Endodermal cell (in vitro differentiated cells): ENCODE results near the gene CELF2. TPM values are rescaled to one million over a fixed set of nuclear protein-coding genes. Genes with fewer than 3 reads are reported as not detected.

Experiments used
- DNase-seq: peaks from one replicate; pipeline ENCODE4 v3.0.0-alpha.2; 2017
- H3K27ac ChIP-seq: 2 replicates; pipeline ENCODE4 v1.5.1; 2013; ENCODE audit warnings: mild to moderate bottlenecking, low read depth, low read length, moderate library complexity
- H3K27me3 ChIP-seq: 2 replicates; pipeline ENCODE4 v1.6.1; 2013; ENCODE audit warnings: mild to moderate bottlenecking, low read length, moderate library complexity; ENCODE audit not compliant: insufficient read depth, control insufficient read depth, poor library complexity, severe bottlenecking
- H3K36me3 ChIP-seq: 2 replicates; pipeline ENCODE4 v1.7.0; 2013; ENCODE audit warnings: mild to moderate bottlenecking, low read length, moderate library complexity; ENCODE audit not compliant: control insufficient read depth, insufficient read depth
- H3K4me1 ChIP-seq: one replicate; pipeline ENCODE4 v1.7.0; 2013; ENCODE audit warnings: low read length; ENCODE audit not compliant: control insufficient read depth, insufficient read depth
- H3K4me3 ChIP-seq: 2 replicates; pipeline ENCODE4 v1.5.1; 2013; ENCODE audit warnings: mild to moderate bottlenecking, low read length, moderate library complexity
- H3K9ac ChIP-seq: 2 replicates; pipeline ENCODE4 v1.6.1; 2013; ENCODE audit warnings: mild to moderate bottlenecking, low read length, moderate library complexity; ENCODE audit not compliant: poor library complexity, severe bottlenecking; ENCODE audit errors: extremely low read depth
- H3K9me3 ChIP-seq: 2 replicates; pipeline ENCODE4 v1.6.1; 2013; ENCODE audit warnings: mild to moderate bottlenecking, low read length, moderate library complexity; ENCODE audit not compliant: control insufficient read depth
- H3K27ac Mint-ChIP-seq: 2 replicates; pipeline ENCODE4 v1.8.0; 2020; ENCODE audit warnings: mixed read lengths
- H3K27me3 Mint-ChIP-seq: 2 replicates; pipeline ENCODE4 v1.8.0; 2021; ENCODE audit warnings: mild to moderate bottlenecking, mixed read lengths; ENCODE audit not compliant: insufficient read depth
- H3K36me3 Mint-ChIP-seq: 2 replicates; pipeline ENCODE4 v1.8.0; 2020; ENCODE audit warnings: low read depth, mixed read lengths
- H3K4me1 Mint-ChIP-seq: 2 replicates; pipeline ENCODE4 v1.8.0; 2020; ENCODE audit warnings: mixed read lengths
- H3K4me3 Mint-ChIP-seq: 2 replicates; pipeline ENCODE4 v1.8.0; 2020; ENCODE audit warnings: mild to moderate bottlenecking, moderate library complexity, mixed read lengths
- H3K9me3 Mint-ChIP-seq: 2 replicates; pipeline ENCODE4 v1.8.0; 2020; ENCODE audit warnings: mild to moderate bottlenecking, mixed read lengths
- WGBS, 2 experiments: methylation state at CpG; one replicate each; pipeline versions ENCODE4 v1.1.5 to v1.1.7; 2013; ENCODE audit warnings: missing lambda C conversion rate in 2 of 2, mixed read lengths in 1 of 2; ENCODE audit not compliant: insufficient coverage in 1 of 2, insufficient read length in 1 of 2; 5-methylcytosine and 5-hydroxymethylcytosine counted together
- total RNA-seq, 2 donors: library from RNA; stranded (reverse); fragmentation: NEBNext Ultra II Directional in 1 of 2; extraction: Animal tissue kit (Norgen Biotek cat#: 25700) in 1 of 2; gene quantifications; 2 replicates in 1 of 2; 3 replicates in 1 of 2; pipeline ENCODE4 v1.2.1, GENCODE V29; 2021
- TF ChIP-seq, protein P1 (sequence below): fragments of 200-600 bp; sonication (generic); conservative IDR thresholded peaks from 2 replicates; pipeline ENCODE4 v1.5.0; 2021; ENCODE audit warnings: antibody characterized with exemption, mild to moderate bottlenecking

Gene CELF2
- total RNA-seq, 2 donors from 2014 or later = 79.9 to 96.1 TPM

DNA sequence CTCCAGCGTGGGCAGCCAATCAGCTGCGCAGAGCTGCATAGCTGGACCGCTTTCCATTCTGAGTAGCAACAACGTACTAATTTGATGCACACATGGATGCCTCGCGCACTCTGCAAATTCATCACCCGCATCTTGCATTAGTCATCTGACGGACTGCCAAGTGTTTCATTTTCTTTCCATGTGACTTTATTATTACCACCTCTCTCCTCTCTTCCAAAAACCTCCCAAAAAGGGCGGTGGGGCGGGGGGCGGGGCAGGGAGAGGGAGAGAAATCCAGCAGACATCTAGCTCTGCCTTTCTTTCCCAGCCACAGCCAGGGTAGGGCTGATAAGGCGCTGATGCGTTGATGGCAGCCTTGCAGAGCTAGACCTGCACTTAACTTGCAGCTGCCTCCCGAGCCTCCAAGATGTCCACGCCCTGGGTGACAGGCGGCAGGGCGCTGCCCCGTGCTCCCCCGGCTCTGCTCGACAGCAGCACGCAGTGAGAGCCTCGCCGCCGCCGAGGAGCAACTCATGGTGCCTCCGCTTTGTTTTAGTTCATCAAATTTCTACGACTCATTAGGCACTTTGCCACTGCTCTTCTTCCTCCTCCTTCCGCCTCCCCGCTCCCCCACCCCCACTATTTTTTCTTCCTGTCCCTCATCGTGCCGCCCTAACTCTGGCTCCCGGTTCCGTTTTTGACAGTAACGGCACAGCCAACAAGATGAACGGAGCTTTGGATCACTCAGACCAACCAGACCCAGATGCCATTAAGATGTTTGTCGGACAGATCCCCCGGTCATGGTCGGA lies 147.3 kb downstream of the CELF2 start:
- peak; percentile 79 for DNase-seq
- TF ChIP-seq, protein P1, sequence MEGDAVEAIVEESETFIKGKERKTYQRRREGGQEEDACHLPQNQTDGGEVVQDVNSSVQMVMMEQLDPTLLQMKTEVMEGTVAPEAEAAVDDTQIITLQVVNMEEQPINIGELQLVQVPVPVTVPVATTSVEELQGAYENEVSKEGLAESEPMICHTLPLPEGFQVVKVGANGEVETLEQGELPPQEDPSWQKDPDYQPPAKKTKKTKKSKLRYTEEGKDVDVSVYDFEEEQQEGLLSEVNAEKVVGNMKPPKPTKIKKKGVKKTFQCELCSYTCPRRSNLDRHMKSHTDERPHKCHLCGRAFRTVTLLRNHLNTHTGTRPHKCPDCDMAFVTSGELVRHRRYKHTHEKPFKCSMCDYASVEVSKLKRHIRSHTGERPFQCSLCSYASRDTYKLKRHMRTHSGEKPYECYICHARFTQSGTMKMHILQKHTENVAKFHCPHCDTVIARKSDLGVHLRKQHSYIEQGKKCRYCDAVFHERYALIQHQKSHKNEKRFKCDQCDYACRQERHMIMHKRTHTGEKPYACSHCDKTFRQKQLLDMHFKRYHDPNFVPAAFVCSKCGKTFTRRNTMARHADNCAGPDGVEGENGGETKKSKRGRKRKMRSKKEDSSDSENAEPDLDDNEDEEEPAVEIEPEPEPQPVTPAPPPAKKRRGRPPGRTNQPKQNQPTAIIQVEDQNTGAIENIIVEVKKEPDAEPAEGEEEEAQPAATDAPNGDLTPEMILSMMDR = no peak
- H3K9me3 Mint-ChIP-seq = peaks cover 12% of the 10 kb centered on the region
- H3K27ac Mint-ChIP-seq = no peak overlapping the region
- Histone ChIP-seq H3K36me3 (peaks cover 44% of the 10 kb centered on the region), H3K9ac (no peak overlapping the region), H3K27me3 (no peaks in the 10 kb centered on the region), H3K4me3 (peak overlapping the region; percentile 67), H3K9me3 (peaks cover 4% of the 10 kb centered on the region), H3K27ac (no peak overlapping the region), H3K4me1 (peaks cover 22% of the 10 kb centered on the region)
- 6 to 12% methylated on average over 15 to 38 of the region's 38 CpGs for WGBS, 2 experiments
- H3K27me3 Mint-ChIP-seq = peaks cover 6% of the 10 kb centered on the region
- H3K4me3 Mint-ChIP-seq = peak overlapping the region; percentile 59
- peaks cover 33% of the 10 kb centered on the region for H3K36me3 Mint-ChIP-seq
- peaks cover 23% of the 10 kb centered on the region for H3K4me1 Mint-ChIP-seq

GRCh38 chr10:11165591-11166543 lies 148.2 kb downstream of the CELF2 start:
- peaks cover 38% of the 10 kb centered on the region for H3K36me3 ChIP-seq
- peaks cover 23% of the 10 kb centered on the region for H3K4me1 Mint-ChIP-seq
- peak overlapping the region; percentile 67 for H3K4me3 ChIP-seq
- TF ChIP-seq, protein P1 = peak; percentile 82
- peaks cover 6% of the 10 kb centered on the region for H3K27me3 Mint-ChIP-seq
- peaks cover 22% of the 10 kb centered on the region for H3K4me1 ChIP-seq
- H3K9me3 ChIP-seq = no peaks in the 10 kb centered on the region
- DNase-seq = peak; percentile 85
- H3K9me3 Mint-ChIP-seq = peaks cover 12% of the 10 kb centered on the region
- WGBS, 2 experiments = 31 to 32% methylated on average over 16 to 44 of the region's 44 CpGs
- no peak overlapping the region for H3K27ac ChIP-seq
- peak overlapping the region; percentile 80 for H3K27ac Mint-ChIP-seq
- no peaks in the 10 kb centered on the region for H3K27me3 ChIP-seq
- H3K4me3 Mint-ChIP-seq = peak overlapping the region; percentile 59
- peaks cover 26% of the 10 kb centered on the region for H3K36me3 Mint-ChIP-seq
- no peak overlapping the region for H3K9ac ChIP-seq

- Histone ChIP-seq H3K9me3 (no peaks in the 10 kb centered on the region), H3K9ac (no peak overlapping the region), H3K27me3 (no peaks in the 10 kb centered on the region), H3K4me3 (no peak overlapping the region), H3K4me1 (peaks cover 22% of the 10 kb centered on the region), H3K36me3 (peaks cover 34% of the 10 kb centered on the region), H3K27ac (no peak overlapping the region)
- Mint-ChIP-seq H3K9me3 (peaks cover 7% of the 10 kb centered on the region), H3K27me3 (peaks cover 6% of the 10 kb centered on the region), H3K4me3 (peak overlapping the region; percentile 59), H3K27ac (no peak overlapping the region), H3K36me3 (peaks cover 22% of the 10 kb centered on the region), H3K4me1 (peaks cover 23% of the 10 kb centered on the region)
- TF ChIP-seq, protein P1 = no peak
- no peak for DNase-seq
- 97 to 100% methylated on average over 2 to 5 of the region's 5 CpGs for WGBS, 2 experiments
Measured at GRCh38 chr10:11166550-11166949, 148.9 kb downstream of the CELF2 start.
